Esophagus squamous epithelium (tissue), 5 donors: ENCODE measurements around the gene CRYBA4. TPM values are rescaled to one million over a fixed set of nuclear protein-coding genes. Genes with fewer than 3 reads are reported as not detected.

ENCODE experiments used
- DNase-seq: peaks from one replicate; lab custom pipeline; 2025; lab: John Stamatoyannopoulos, UW
- H3K27ac ChIP-seq, 4 donors: fragments of 200-600 bp; sonication (generic); one replicate each; pipeline ENCODE4 v1.5.1; 2016 to 2019; ENCODE audit warnings: mild to moderate bottlenecking in 1 of 4
- H3K27me3 ChIP-seq, 4 donors: fragments of 200-600 bp; sonication (generic); 1 replicate in 3 of 4; 2 replicates in 1 of 4; pipeline versions ENCODE4 v1.5.1 to v1.6.0; 2017 to 2021; ENCODE audit warnings: antibody characterized with exemption in 1 of 4
- H3K36me3 ChIP-seq, 3 donors: fragments of 200-600 bp; sonication (generic); one replicate each; pipeline ENCODE4 v1.5.1; 2016 to 2019
- H3K4me1 ChIP-seq, 3 donors: fragments of 200-600 bp; sonication (generic); one replicate each; pipeline ENCODE4 v1.5.1; 2017 to 2019
- H3K4me3 ChIP-seq, 4 donors: fragments of 200-600 bp; sonication (generic); 1 replicate in 3 of 4; 2 replicates in 1 of 4; pipeline ENCODE4 v1.5.1; 2016 to 2019; ENCODE audit warnings: mild to moderate bottlenecking in 2 of 4, moderate library complexity in 1 of 4
- H3K9me3 ChIP-seq, 3 donors: fragments of 200-600 bp; sonication (generic); one replicate each; pipeline ENCODE4 v1.5.1; 2016 to 2019
- CTCF ChIP-seq, 6 experiments: fragments of 450-650 bp in 4 of 6; fragments of 200-600 bp in 2 of 6; sonication (generic) in 2 of 6; IDR thresholded peaks; one replicate each; pipeline ENCODE4 v1.5.1; 2016 to 2019; ENCODE audit warnings: antibody characterized with exemption in 6 of 6, mild to moderate bottlenecking in 4 of 6, moderate library complexity in 4 of 6
- POLR2A ChIP-seq, 4 donors: fragments of 450-650 bp; IDR thresholded peaks; one replicate each; pipeline ENCODE4 v1.6.1; 2017; ENCODE audit warnings: antibody characterized with exemption in 4 of 4, mild to moderate bottlenecking in 4 of 4, moderate library complexity in 3 of 4
- WGBS, 2 donors: methylation state at CpG; one replicate each; pipeline ENCODE4 v1.1.5; 2018; 5-methylcytosine and 5-hydroxymethylcytosine counted together
- intact Hi-C: fragments of 100-400 bp; cut with DNase I; formaldehyde crosslinking; loops from one replicate; pipeline ENCODE4 v1.15.0; 2022
- total RNA-seq, 4 donors: library from RNA; depleted of rRNA; stranded (reverse); fragments of >200 nt; gene quantifications; one replicate each; pipeline ENCODE4 v1.1.0, GENCODE V29; 2016
- donor health status: DM: yes; HTN: yes; CAD: no.

The CRYBA4 gene
- total RNA-seq, 4 donors from 2014 or later = not detected

GRCh38 chr22:26577081-26577480 lies 44.7 kb upstream of the CRYBA4 start:
- WGBS, 2 donors = 72 to 95% methylated on average over 6 to 7 of the region's 7 CpGs
- DNase-seq = no peak

GRCh38 chr22:26579331-26579886 lies 42.4 kb upstream of the CRYBA4 start:
- Histone ChIP-seq H3K4me1 (peaks cover 0 to 23% (median 6%) of the 10 kb centered on the region in 3 donors), H3K9me3 (no peaks in the 10 kb centered on the region), H3K27me3 (no peaks in the 10 kb centered on the region), H3K36me3 (peaks cover 0 to 25% (median 9%) of the 10 kb centered on the region in 3 donors), H3K4me3 (no peak overlapping the region), H3K27ac (peak overlapping the region in 3 of 4 donors; percentile 9 to 39 (median 33))
- intact Hi-C loops = no loop called here
- 41 to 44% methylated on average over 4 to 6 of the region's 10 CpGs for WGBS, 2 donors
- TF ChIP-seq POLR2A (IDR thresholded peaks at IDR 0.05) (no peak), CTCF (IDR thresholded peaks at IDR 0.05) (no peak)
- DNase-seq = no peak

More at GRCh38 chr22:26577081-26577480, 44.7 kb upstream of the CRYBA4 start:
- no peaks in the 10 kb centered on the region for H3K27me3 ChIP-seq
- peaks cover 0 to 17% (median 1%) of the 10 kb centered on the region in 3 donors for H3K36me3 ChIP-seq
- no peaks in the 10 kb centered on the region for H3K9me3 ChIP-seq
- intact Hi-C loops = no loop called here
- H3K4me3 ChIP-seq = no peak overlapping the region
- H3K4me1 ChIP-seq = peaks cover 0 to 36% (median 9%) of the 10 kb centered on the region in 3 donors
- TF ChIP-seq POLR2A (IDR thresholded peaks at IDR 0.05) (no peak), CTCF (IDR thresholded peaks at IDR 0.05) (no peak)
- no peak overlapping the region for H3K27ac ChIP-seq

GRCh38 chr22:26580240-26580962 lies 41.4 kb upstream of the CRYBA4 start:
- Histone ChIP-seq H3K9me3 (no peaks in the 10 kb centered on the region), H3K4me3 (no peak overlapping the region), H3K4me1 (peaks cover 9 to 28% (median 11%) of the 10 kb centered on the region in 3 donors), H3K36me3 (peaks cover 0 to 25% (median 9%) of the 10 kb centered on the region in 3 donors), H3K27ac (peak overlapping the region in 1 of 4 donors; percentile 33), H3K27me3 (no peaks in the 10 kb centered on the region)
- no peak for DNase-seq
- WGBS, 2 donors = 69 to 84% methylated on average over 13 of the region's 13 CpGs
- no peak for TF ChIP-seq POLR2A (IDR thresholded peaks at IDR 0.05)
- no peak for TF ChIP-seq CTCF (IDR thresholded peaks at IDR 0.05)
- intact Hi-C loops = no loop called here

- Histone ChIP-seq H3K36me3 (peaks cover 0 to 25% (median 9%) of the 10 kb centered on the region in 3 donors), H3K27me3 (no peaks in the 10 kb centered on the region), H3K9me3 (no peaks in the 10 kb centered on the region), H3K4me3 (no peak overlapping the region), H3K4me1 (peaks cover 9 to 35% (median 14%) of the 10 kb centered on the region in 3 donors), H3K27ac (no peak overlapping the region)
- no peak for TF ChIP-seq POLR2A (IDR thresholded peaks at IDR 0.05)
- TF ChIP-seq CTCF (IDR thresholded peaks at IDR 0.05) = no peak
- intact Hi-C loops = no loop called here
- WGBS, 2 donors = 0 to 20% methylated on average over 1 of the region's 1 CpG
- DNase-seq = no peak
Measured at GRCh38 chr22:26581026-26581425, 40.7 kb upstream of the CRYBA4 start.

- Histone ChIP-seq H3K9me3 (no peaks in the 10 kb centered on the region), H3K4me3 (no peak overlapping the region), H3K27me3 (no peaks in the 10 kb centered on the region), H3K36me3 (peaks cover 0 to 25% (median 9%) of the 10 kb centered on the region in 3 donors), H3K27ac (no peak overlapping the region), H3K4me1 (peaks cover 11 to 41% (median 21%) of the 10 kb centered on the region in 3 donors)
- DNase-seq = no peak
- WGBS, 2 donors = 90 to 91% methylated on average over 5 to 7 of the region's 8 CpGs
- intact Hi-C loops = no loop called here
- no peak for TF ChIP-seq POLR2A (IDR thresholded peaks at IDR 0.05)
- no peak for TF ChIP-seq CTCF (IDR thresholded peaks at IDR 0.05)
Measured at GRCh38 chr22:26581633-26582168, 40.1 kb upstream of the CRYBA4 start.
